Adrenal gland (tissue), 12 donors: ENCODE data around the gene RRN3. TPM values are rescaled to one million over a fixed set of nuclear protein-coding genes. Genes with fewer than 3 reads are reported as not detected.
"Not testable (repeated sequence)": the region's sequence is repeated elsewhere in the genome, so short reads cannot be mapped to it uniquely, and the experiment has no call there.

Source experiments
- DNase-seq, 7 donors: peaks; one replicate each; pipeline ENCODE4 v3.0.0-alpha.2; 2019 to 2020
- H3K27ac ChIP-seq, 5 donors: fragments of 200-600 bp; sonication (generic) in 4 of 5; 1 replicate in 3 of 5; 2 replicates in 2 of 5; pipeline versions ENCODE4 v1.5.1 to v1.8.0; 2016 to 2020; ENCODE audit warnings: mild to moderate bottlenecking in 1 of 5
- H3K27me3 ChIP-seq: fragments of 200-600 bp; 2 replicates; pipeline ENCODE4 v1.8.0; 2021
- H3K36me3 ChIP-seq, 2 donors: fragments of 200-600 bp; replicated peaks in 1 of 2; 1 replicate in 1 of 2; 2 replicates in 1 of 2; pipeline versions ENCODE4 v1.5.1 to v1.8.0; 2018 to 2022
- H3K4me1 ChIP-seq, 2 donors: fragments of 200-600 bp; replicated peaks in 1 of 2; 1 replicate in 1 of 2; 2 replicates in 1 of 2; pipeline versions ENCODE4 v1.5.1 to v1.8.0; 2018 to 2021
- H3K4me3 ChIP-seq, 4 donors: fragments of 200-600 bp; sonication (generic) in 3 of 4; one replicate each; pipeline ENCODE4 v1.5.1; 2016 to 2018
- H3K9me3 ChIP-seq, 3 donors: fragments of 200-600 bp; sonication (generic) in 1 of 3; replicated peaks in 1 of 3; 1 replicate in 2 of 3; 2 replicates in 1 of 3; pipeline versions ENCODE4 v1.5.1 to v1.8.0; 2016 to 2021
- CTCF ChIP-seq, 6 experiments: fragments of 450-650 bp in 4 of 6; fragments of 200-600 bp in 2 of 6; sonication (generic) in 1 of 6; IDR thresholded peaks; 1 replicate in 5 of 6; 2 replicates in 1 of 6; pipeline versions ENCODE4 v1.5.1 to v1.8.0; 2016 to 2021; ENCODE audit warnings: antibody characterized with exemption in 6 of 6, mild to moderate bottlenecking in 2 of 6, moderate library complexity in 1 of 6
- POLR2A ChIP-seq, 2 donors: fragments of 450-650 bp; IDR thresholded peaks; one replicate each; pipeline ENCODE4 v1.6.1; 2017; ENCODE audit warnings: antibody characterized with exemption in 2 of 2, mild to moderate bottlenecking in 2 of 2, moderate library complexity in 1 of 2
- WGBS, 4 donors: extraction: QIAGEN DNeasy Blood & Tissue Kit in 2 of 4; methylation state at CpG; one replicate each; pipeline versions ENCODE4 v1.1.5 to v1.1.7; 2013 to 2017; 5-methylcytosine and 5-hydroxymethylcytosine counted together
- intact Hi-C, 2 donors: fragments of 100-400 bp; cut with DNase I; formaldehyde crosslinking; loops; one replicate each; pipeline versions ENCODE4 v1.14.1 to v1.15.0; 2022 to 2023
- polyA plus RNA-seq, 3 donors: library from polyadenylated mRNA; stranded (reverse); fragments of 200-250 nt in 2 of 3; fragments of 350-450 nt in 1 of 3; fragmentation: Illumina TruSeq in 1 of 3; extraction: RNeasy Lipid Tissue Mini Kit (QIAGEN cat#74804) in 1 of 3; gene quantifications; one replicate each; pipeline ENCODE4 v1.2.3, GENCODE V29; 2013 to 2014
- total RNA-seq, 9 donors: library from RNA; depleted of rRNA in 4 of 9; stranded (reverse); fragments of >200 nt in 4 of 9; fragments of 120-200 nt in 1 of 9; fragmentation: NEBNext Ultra II Directional in 1 of 9; extraction: Animal tissue kit (Norgen Biotek cat#: 25700) in 1 of 9; gene quantifications; one replicate each; pipeline versions ENCODE4 v1.1.0 to v1.2.4, GENCODE V29; 2013 to 2023
- donor health status: healthy with polysubstance abuse.
- donor health status: Bipolar disorder and iron deficiency.
- donor health status: DM: yes; HTN: yes; CAD: no.
- donor health status: DM: no; HTN: no; CAD: no.
- donor health status: DM: no; HTN: no; CAD: no.
- donor health status: DM: yes; HTN: yes; CAD: no.

RRN3 gene
- total and polyA plus RNA-seq, 12 donors = 13.6 to 42.3 (median 27.4) TPM

DNA sequence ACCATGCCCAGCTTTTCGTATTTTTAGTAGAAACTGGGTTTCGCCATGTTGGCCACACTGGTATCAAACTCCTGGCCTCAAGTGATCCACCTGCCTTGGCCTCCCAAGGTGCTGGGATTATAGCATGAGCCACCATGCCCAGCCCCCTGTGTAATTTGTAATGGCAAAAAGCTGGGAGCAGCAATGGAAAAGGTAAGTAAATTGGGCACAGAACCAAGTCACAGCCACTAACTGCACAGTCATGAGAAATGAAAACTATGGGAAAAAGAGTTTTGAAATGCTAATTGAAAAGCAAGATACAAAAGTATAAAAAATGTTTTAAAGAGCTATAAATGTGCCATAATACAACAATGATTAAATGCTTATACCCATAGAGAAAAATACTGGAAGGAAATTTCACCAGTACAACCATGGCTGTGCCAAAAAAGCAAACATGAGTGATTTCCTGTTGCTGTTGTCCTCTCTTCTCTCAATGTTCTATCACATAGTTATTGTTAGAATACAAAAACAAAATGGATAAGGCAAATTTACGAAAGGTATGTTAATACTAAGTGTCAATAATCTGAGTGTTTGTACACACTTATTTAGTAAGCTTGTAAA lies 44.4 kb downstream of the RRN3 start:
- intact Hi-C loops = no loop called here

GRCh38 chr16:15046692-15047376 lies 47.2 kb downstream of the RRN3 start:
- intact Hi-C loops = no loop called here
- TF ChIP-seq POLR2A (IDR thresholded peaks at IDR 0.05) (no peak), CTCF (IDR thresholded peaks at IDR 0.05) (no peak)
- Histone ChIP-seq H3K27me3 (no peaks in the 10 kb centered on the region), H3K27ac (no peak overlapping the region), H3K36me3 (no peaks in the 10 kb centered on the region), H3K4me3 (no peak overlapping the region), H3K4me1 (peaks cover 0 to 4% of the 10 kb centered on the region in 2 donors), H3K9me3 (no peaks in the 10 kb centered on the region)
- no peak for DNase-seq
- 94 to 96% (median 95%) methylated on average over 21 of the region's 21 CpGs for WGBS, 4 donors

More for the DNA sequence above, 44.4 kb downstream of the RRN3 start:
- H3K9me3 ChIP-seq = no peaks in the 10 kb centered on the region
- H3K36me3 ChIP-seq = no peaks in the 10 kb centered on the region
- 88 to 93% (median 92%) methylated on average over 3 of the region's 3 CpGs for WGBS, 4 donors
- no peak overlapping the region for H3K27ac ChIP-seq
- no peaks in the 10 kb centered on the region for H3K27me3 ChIP-seq
- TF ChIP-seq CTCF (IDR thresholded peaks at IDR 0.05) = no peak
- DNase-seq = no peak
- H3K4me1 ChIP-seq = no peaks in the 10 kb centered on the region
- H3K4me3 ChIP-seq = no peak overlapping the region

DNA sequence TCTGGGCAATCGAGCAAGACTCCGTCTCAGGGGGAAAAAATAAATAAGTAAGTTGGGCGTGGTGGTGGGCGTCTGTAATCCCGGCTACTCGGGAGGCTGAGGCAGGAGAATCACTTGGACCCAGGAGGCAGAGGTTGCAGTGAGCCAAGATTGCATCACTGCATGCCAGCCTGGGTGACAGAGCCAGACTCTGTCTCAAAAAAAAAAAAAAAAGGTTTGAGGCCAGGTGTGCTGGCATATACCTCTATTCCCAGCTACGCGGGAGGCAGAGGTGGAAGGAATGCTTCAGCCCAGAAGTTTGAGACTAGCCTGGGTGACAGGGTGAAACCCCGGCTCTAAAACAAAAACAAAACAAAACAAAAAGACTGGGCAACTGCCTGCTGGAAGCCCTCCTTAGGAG lies 48.8 kb downstream of the RRN3 start:
- WGBS, 4 donors = 88 to 93% (median 91%) methylated on average over 9 of the region's 9 CpGs
- not testable (repeated sequence) for H3K36me3 ChIP-seq

DNA sequence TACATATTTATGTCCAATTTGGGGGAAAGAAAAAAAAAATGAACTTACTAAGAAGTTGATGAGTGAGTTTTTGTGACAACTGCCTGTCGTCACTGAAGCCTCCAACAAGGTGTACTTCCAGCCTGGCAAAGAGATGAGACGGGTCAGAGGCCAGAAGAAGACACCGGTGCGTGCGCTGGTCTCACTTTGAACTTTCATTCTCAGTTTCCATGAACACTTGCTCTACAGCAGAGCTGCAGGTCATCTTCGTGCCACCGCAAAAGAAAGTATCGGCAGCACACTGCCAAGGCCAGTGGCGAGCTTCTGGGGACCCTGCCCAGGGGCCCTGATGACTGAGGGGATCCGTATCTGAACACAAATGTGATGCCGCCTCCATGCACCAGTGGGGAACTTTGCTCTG lies 49.8 kb downstream of the RRN3 start:
- peak in 1 of 7 donors; percentile 46 for DNase-seq
- Histone ChIP-seq H3K9me3 (no peaks in the 10 kb centered on the region), H3K4me3 (no peak overlapping the region), H3K4me1 (peaks cover 0 to 4% of the 10 kb centered on the region in 2 donors), H3K27me3 (no peaks in the 10 kb centered on the region), H3K36me3 (peaks cover 0 to 15% of the 10 kb centered on the region in 2 donors), H3K27ac (no peak overlapping the region)
- intact Hi-C loops = no loop called here
- 86 to 94% (median 91%) methylated on average over 9 to 11 of the region's 11 CpGs for WGBS, 4 donors
- TF ChIP-seq POLR2A (IDR thresholded peaks at IDR 0.05) (no peak), CTCF (IDR thresholded peaks at IDR 0.05) (no peak)

More for the DNA sequence above, 48.8 kb downstream of the RRN3 start:
- H3K4me1 ChIP-seq, H3K4me3 ChIP-seq, H3K27ac ChIP-seq, H3K9me3 ChIP-seq, intact Hi-C loops, H3K27me3 ChIP-seq, DNase-seq: not testable (repeated sequence)

- intact Hi-C loops = no loop called here
- peaks cover 0 to 25% of the 10 kb centered on the region in 2 donors for H3K36me3 ChIP-seq
- H3K9me3 ChIP-seq = no peaks in the 10 kb centered on the region
- no peak for TF ChIP-seq POLR2A (IDR thresholded peaks at IDR 0.05)
- no peak for TF ChIP-seq CTCF (IDR thresholded peaks at IDR 0.05)
- no peak overlapping the region for H3K4me3 ChIP-seq
- H3K27me3 ChIP-seq = no peaks in the 10 kb centered on the region
- peaks cover 0 to 4% of the 10 kb centered on the region in 2 donors for H3K4me1 ChIP-seq
- no peak overlapping the region for H3K27ac ChIP-seq
- 87 to 94% (median 91%) methylated on average over 5 of the region's 5 CpGs for WGBS, 4 donors
- no peak for DNase-seq
Measured at GRCh38 chr16:15043344-15043743, 50.7 kb downstream of the RRN3 start.
